NCI-H1694 treated with DMSO at 0.1 percent for 48 hours (cell line): ENCODE measurements around the gene DEGS1.

ENCODE experiments used
- DNase-seq: peaks from one replicate; lab custom pipeline; 2025; lab: John Stamatoyannopoulos, UW

DEGS1 gene

GRCh38 chr1:224182866-224183590 is at the start of gene DEGS1:
Gene DEGS1, plus strand, starts transcription at chr1:224183240. Its CDS starts 97 bp downstream, at chr1:224183337.
- peak; percentile 85 for DNase-seq

DNA sequence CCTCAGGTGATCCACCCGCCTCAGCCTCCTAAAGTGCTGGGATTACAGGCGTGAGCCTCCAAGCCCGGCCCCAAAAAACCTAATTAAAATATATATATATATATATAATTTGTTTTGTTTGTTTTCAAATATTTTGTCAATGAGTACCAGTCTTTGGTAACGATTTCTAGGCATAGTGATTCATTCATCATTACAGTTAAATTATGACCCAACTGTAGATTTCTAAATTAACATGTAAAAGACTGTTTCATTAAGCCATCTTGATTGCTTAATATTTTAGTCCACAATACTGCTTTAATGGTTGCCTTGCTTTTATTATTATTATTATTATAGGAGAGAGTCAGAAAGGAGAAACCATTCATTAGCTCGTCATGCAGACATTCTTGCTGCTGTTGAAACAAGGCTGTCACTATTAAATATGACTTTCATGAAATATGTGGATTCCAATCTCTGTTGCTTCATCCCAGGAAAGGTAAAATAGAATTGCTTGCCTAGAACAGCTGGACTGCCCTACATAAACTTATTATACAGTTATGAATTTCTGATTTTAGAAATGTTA is 49.2 kb upstream of the DEGS1 start:
- no peak for DNase-seq

DNA sequence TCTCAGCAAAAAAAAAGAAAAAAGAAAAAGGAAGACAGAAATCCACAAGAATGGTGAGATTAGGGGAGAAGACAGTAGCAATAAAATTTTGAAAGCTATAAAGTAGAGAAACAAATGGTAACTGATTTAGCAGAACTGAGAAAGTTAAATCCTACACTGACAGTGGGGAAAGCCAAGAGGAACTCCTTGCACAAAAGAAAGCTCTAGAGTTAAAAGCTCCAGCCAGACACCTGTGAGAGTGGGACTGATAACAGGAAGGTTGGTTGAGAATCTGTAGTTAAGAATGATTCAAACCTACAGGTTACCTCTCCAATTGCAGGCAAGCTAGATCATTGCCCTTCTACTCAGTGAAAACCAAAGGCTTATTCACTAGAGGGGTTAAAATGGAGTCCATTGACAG is 45.5 kb upstream of the DEGS1 start:
- no peak for DNase-seq

DNA sequence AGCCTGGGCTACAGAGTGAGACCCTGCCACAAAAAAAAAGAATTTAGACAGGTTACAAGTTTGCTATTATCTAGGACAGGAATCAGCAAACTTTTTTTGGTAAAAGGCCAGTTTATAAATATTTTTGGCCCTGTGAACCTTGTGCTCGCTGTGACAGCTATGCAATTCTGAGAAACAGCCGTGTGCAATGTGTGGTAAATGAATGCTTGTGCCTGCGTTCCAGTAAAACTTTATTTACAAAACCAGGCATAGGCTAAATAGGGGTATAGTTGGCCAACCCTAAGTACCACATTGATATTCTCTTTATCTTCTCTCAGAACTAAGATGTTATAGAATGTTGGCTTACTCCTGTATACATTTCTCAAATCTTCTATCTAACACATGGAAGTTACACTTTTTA is 44.8 kb upstream of the DEGS1 start:
- DNase-seq, result no peak

GRCh38 chr1:224141693-224142092 is 41.3 kb upstream of the DEGS1 start:
- no peak for DNase-seq

GRCh38 chr1:224149709-224150108 is 33.3 kb upstream of the DEGS1 start:
- DNase-seq, result no peak

- DNase-seq, result no peak
Observed at GRCh38 chr1:224151117-224151516, 31.9 kb upstream of the DEGS1 start.

DNA sequence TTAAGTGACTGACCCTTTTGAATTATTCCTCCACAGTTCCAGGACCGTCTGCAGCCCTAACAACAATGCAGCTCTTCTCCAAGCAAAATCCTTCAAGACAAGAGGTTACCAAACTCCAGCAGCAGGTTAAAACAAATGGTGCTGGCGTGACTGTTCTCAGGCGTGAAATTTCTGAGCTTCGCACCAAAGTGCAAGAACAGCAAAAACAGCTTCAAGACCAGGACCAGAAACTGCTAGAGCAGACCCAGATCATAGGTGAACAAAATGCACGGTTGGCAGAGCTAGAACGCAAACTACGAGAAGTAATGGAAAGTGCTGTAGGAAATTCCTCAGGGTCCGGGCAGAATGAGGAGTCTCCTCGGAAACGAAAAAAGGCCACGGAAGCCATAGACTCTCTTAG is 25.7 kb upstream of the DEGS1 start:
- no peak for DNase-seq

- DNase-seq, result no peak
Observed at GRCh38 chr1:224159541-224159940, 23.5 kb upstream of the DEGS1 start.

DNA sequence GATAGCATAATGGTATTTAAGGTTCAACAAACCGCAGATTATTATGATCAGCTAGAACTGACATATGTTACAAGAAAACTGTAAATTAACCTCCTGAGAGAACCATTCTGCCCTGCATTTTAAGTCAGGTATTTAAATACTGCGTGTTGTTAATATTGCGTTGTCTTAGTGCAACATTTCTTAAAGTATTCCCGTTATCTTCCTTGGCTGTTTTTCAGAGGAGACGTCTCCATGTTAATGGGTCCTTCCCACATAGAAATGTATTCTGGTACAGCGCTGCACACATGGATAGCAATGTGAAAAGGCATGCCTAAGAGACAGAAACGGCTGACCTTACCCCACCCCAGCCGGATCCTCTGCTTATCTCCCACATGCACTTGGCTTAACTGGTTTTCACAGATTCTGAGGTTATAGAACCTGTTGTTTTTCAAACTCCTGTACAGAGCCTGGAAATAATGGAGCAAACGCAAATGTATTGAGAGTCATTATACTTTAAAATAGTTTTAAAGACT is 22.8 kb upstream of the DEGS1 start:
- DNase-seq, result no peak

DNA sequence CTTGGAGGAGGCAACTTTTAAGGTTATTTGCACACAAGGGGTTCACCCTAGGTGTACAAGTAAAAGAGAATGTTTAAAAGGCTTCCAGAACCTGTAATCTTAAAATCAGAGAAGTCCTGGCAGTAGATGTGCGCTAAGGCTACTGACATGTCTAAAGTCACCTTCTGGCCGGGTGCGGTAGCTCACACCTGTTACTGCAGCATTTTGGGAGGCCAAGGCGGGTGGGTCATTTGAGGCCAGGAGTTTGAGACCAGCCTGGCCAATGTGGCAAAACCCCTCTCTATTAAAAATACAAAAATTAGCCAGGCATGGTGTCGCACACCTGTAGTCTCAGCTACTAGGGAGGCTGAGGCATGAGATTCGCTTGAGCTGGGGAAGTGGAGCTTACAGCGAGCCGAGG is 20.3 kb upstream of the DEGS1 start:
- no peak for DNase-seq

GRCh38 chr1:224163311-224163710 is 19.7 kb upstream of the DEGS1 start:
- no peak for DNase-seq

GRCh38 chr1:224168859-224169380 is 14.1 kb upstream of the DEGS1 start:
- DNase-seq, result no peak

GRCh38 chr1:224169718-224170270 is 13.2 kb upstream of the DEGS1 start:
- no peak for DNase-seq

DNA sequence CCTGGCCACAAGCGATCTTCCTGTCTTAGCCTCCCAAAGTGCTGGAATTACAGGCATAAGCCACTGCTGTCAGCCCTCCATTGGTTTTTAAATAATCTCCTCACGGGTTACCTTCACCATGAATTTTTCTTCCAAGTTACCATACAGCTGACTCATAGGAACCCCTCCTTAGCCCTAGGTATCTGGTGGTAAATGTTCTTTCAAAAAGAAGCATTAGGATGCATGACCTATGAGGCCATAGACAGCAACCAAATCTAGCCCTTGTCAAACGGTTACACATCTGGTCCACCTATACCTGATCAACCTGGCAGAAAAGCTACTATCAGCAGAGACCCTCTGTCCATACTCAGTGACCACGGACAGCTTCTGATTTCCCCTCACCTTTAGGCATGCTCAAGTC is 12.7 kb upstream of the DEGS1 start:
- no peak for DNase-seq

DNA sequence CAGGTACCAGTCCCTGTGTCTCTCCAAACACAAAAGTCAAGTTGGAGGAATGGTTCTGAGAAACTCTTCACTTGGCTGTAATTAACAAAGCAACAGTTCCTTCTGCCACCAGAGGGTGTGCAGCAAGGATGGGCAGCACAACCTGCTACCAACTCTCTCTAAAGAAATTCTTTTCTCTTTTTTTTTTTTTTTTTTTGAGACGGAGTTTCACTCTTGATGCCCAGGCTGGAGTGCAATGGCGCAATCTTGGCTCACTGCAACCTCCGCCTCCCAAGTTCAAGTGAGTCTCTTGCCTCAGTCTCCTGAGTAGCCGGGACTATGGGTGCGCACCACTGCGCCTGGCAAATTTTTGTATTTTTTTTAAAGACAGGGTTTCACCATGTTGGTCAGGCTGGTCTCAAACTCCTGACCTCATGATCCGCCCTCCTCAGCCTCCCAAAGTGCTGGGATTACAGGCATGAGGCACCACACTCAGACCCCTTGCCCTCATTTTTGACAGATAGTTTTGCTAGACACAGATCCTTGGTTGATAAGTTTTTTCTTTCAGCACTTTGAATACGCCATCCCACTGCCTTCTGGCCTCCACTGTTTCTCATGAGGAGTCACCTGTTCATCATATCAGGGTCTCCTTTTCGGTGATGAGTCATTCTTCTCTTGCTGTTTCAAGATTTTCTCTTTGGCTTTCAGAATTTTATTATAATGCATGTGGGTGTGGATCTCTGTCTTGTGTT is 12.1 kb upstream of the DEGS1 start:
- DNase-seq, result no peak

DNA sequence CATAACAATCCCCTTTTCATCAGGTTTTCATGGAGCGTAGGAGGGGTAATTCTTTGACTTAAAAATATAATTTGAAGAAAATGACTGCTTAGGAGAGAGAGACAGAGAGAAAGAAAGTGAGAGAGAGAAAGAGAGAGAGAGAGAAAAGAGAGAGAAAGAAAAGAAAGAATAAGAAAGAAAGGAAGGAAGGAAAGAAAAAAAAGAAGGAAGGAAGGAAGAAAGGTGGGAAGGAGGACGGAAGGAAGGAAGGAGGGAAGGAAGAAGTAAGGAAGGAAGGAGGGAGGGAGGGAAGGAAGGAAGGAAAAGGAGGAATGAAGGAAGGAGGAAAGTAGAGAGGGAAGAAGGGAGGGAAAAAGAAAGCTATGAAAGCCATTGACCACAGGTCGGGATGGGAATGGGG is 10.8 kb upstream of the DEGS1 start:
- DNase-seq, result no peak

GRCh38 chr1:224173523-224173922 is 9.5 kb upstream of the DEGS1 start:
- no peak for DNase-seq

DNA sequence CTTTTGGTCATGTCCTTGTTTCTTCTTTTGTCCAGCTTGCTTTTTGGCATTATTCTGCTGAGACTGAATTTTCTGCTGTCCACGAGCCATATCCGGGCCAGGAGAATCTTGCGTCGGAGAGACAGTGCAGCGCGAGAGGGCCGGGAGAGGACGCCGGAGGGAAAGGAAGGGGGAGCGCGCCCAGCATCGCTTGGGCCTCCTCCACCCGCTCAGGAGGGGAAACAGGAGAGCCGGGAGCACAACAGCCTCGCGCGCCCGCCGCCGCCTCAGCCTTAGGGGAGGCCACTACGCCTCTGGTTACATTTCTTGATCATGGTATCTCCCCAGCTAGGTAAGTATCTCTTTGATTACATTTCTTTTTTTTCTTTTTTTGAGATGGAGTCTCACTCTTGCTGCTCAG is 7.4 kb upstream of the DEGS1 start:
- DNase-seq, result no peak

DNA sequence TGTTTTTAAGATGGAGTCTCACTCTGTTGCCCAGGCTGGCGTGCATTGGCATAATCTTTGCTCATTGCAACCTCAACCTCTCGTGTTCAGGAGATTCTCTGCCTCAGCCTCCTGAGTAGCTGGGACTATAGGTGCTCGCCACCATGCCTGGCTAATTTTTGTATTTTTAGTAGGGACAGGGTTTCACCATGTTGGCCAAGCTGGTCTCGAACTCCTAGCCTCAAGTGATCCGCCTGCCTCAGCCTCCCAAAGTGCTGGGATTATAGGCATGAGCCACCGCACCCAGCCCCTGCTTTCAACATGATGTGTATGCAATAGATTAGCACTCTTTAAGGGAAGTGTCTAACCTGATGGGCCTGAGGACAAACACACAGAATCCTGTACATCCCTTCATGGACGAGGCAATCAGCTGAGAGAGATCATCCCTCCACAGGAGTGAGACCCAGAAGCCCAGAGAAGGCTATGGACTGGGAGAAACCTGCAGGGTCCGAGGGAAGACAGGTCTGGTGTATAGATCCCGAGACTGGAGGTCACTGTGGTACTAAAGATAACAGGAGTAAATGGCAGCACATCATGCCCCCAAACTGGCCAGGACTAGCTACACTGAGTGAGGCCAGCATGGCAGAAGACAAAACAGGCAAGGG is 5.6 kb upstream of the DEGS1 start:
- DNase-seq, result no peak

DNA sequence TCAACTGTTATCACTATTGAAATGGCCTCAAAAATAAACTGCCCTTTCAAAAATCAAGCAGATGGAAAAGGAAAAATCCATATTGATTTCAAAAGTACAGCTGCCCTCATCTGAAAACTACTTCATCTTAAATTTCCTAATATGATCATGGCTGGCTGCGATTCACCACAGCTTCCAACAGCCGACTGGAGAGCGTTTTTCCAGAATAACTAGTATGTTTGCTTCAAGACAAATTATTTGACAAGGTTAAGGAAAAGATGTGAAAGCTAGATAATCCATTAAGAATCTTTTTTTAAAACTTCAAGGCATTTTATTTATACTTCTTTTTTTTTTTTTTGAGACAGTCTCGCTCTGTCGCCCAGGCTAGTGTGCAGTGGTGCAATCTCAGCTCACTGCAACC is 4.1 kb upstream of the DEGS1 start:
- no peak for DNase-seq

DNA sequence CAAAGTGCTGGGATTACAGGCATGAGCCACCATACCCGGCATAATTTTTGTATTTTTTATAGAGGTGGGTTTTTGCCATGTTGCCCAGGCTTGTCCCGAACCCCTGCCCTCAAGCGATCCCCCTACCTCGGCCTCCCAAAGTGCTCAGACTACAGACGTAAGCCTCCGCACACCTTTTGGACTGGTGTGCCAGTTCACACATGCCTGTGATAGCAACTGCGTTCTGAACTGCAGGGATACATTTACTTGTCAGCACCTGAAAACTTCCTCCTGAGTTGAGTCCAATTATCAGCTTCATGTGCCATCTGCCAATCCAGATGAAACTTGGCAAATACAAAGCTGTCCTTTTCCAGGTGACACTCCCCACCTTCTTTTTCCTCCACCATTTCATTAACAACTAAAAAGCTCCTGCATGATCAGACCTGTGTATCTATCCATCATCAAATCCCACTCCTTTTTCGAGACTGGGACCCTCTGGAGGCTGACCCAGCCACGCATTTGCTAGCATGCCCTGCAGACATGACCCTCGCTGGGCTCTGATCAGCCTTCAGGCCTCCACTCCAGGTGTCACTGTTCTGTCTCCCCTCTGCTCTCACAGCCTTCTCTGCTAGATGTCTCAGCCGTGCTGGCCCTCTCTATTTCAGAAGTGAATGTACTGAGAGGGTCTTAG is 2.1 kb upstream of the DEGS1 start:
- DNase-seq, result no peak
